PC-3 (cell line): ENCODE results near the gene FLNB.

Experiments
- EZH2 ChIP-seq: fragments of 300-600 bp; sonication (generic); IDR thresholded peaks from one replicate; pipeline ENCODE4 v1.6.1; 2017; ENCODE audit warnings: antibody characterized with exemption, mild to moderate bottlenecking, low read length; ENCODE audit not compliant: unreplicated experiment
- EZH2phosphoT487 ChIP-seq: fragments of 300-600 bp; sonication (generic); IDR thresholded peaks from 2 replicates; pipeline ENCODE4 v1.6.1; 2018; ENCODE audit warnings: mild to moderate bottlenecking, antibody characterized with exemption, low read length, borderline replicate concordance

- TF ChIP-seq EZH2phosphoT487 = no peak
- TF ChIP-seq EZH2 = no peak
Observed at GRCh38 chr3:58065700-58066167, 57.5 kb downstream of the FLNB start.
